ENCODE data around the gene LBHD2.

LBHD2 gene

DNA sequence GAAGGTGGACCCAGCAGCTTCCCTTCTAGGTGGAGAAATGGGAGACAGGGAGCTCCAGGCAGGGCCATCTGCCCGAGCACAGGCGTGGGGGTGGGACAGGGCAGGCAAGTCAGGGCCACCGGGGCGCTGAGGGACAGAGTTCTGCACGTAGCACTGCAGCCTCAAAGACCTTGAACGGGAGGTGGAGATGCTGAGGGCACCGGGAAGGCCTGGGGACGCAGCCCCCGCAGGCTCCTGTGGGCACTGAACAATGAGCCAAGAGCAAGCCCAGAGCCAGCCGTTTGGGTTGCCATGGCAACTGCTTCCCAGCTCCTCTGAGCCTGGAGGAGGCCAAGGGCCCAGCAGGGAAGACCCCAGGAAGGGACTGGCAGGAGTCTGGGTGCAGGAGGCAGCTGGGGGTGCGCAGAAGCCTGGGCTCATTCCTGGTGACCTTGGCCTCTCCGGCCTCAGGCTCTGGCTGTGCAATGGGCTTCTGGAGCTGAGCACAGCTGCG lies 3.4 kb downstream of the LBHD2 start:
- TF ChIP-seq, protein P1, sequence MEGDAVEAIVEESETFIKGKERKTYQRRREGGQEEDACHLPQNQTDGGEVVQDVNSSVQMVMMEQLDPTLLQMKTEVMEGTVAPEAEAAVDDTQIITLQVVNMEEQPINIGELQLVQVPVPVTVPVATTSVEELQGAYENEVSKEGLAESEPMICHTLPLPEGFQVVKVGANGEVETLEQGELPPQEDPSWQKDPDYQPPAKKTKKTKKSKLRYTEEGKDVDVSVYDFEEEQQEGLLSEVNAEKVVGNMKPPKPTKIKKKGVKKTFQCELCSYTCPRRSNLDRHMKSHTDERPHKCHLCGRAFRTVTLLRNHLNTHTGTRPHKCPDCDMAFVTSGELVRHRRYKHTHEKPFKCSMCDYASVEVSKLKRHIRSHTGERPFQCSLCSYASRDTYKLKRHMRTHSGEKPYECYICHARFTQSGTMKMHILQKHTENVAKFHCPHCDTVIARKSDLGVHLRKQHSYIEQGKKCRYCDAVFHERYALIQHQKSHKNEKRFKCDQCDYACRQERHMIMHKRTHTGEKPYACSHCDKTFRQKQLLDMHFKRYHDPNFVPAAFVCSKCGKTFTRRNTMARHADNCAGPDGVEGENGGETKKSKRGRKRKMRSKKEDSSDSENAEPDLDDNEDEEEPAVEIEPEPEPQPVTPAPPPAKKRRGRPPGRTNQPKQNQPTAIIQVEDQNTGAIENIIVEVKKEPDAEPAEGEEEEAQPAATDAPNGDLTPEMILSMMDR (IDR thresholded peaks at IDR 0.05; ENCODE audit: low read depth, low read length) = no peak

DNA sequence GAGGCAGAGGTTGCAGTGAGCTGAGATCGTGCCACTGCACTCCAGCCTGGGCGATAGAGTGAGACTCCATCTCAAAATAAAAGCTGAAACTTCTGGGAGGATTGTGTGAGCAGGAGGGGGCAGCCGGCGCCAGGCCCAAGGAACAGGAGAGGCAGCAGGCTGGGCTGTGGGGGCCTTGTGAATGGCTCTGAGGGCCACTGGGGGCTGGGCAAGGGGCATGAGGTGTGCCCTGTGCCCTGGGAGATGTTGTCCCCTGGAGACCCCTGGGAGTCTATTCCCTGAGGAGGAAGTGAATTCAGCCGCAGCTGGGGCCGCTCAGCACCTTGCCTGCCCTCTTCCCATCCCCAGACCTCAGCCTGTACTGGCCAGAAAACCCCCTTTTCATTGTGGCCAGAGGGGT lies 4.9 kb downstream of the LBHD2 start:
- H3K4me3 ChIP-seq (ENCODE audit: low read depth, low read length) = no peak overlapping the region
- TF ChIP-seq, protein P1 (IDR thresholded peaks at IDR 0.05; ENCODE audit: low read depth, low read length) = no peak

More for the DNA sequence above, 3.4 kb downstream of the LBHD2 start:
- no peak overlapping the region for H3K4me3 ChIP-seq (ENCODE audit: low read depth, low read length)

DNA sequence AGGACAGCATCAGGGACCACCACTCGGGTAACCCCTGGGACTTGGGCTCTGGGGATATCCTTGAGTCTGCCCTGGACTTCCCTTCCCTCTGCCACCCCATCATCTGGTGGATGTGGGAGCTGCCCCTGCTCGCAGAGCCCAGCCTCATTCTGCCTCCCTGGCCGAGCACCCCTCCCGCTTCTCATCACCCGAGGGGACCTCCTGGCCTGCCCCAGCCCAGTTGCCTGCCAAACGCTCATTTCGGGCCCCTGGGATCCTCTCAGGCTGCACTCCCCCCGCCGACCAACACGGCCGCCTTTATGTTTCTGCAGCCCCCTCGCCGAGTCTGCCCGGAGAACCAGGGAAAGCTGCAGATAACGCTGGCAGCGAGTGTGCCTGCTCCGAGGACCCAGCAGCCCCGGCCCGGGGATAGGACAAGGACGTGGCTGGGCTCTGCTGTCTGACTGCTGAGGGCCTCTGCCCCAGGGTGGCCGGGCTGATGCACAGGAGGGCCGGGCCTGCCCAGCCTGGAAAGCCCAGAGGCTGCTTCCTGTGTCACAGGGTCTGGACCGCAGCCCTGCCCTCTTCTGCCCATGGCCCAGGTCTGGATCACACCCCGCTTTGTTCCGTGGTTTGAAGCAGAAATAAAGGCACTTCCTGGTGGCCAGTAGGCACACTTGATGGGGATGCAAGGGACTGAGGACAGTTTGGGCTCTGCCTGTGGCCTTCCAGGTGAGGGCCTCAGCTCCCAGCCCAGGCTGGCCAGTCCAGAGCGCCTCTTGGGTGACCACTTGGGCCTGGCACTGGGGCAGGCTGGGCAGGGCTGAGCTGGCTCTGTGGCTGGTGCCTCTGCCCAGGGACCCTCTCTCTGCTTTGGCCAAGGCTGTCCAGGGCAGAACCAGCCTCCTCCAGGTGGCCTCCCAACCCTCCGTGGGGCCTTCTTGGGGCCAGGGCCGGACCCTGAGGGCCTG lies 5.7 kb downstream of the LBHD2 start:
- H3K4me3 ChIP-seq (ENCODE audit: low read depth, low read length) = no peak overlapping the region
- TF ChIP-seq, protein P1 (IDR thresholded peaks at IDR 0.05; ENCODE audit: low read depth, low read length) = no peak

DNA sequence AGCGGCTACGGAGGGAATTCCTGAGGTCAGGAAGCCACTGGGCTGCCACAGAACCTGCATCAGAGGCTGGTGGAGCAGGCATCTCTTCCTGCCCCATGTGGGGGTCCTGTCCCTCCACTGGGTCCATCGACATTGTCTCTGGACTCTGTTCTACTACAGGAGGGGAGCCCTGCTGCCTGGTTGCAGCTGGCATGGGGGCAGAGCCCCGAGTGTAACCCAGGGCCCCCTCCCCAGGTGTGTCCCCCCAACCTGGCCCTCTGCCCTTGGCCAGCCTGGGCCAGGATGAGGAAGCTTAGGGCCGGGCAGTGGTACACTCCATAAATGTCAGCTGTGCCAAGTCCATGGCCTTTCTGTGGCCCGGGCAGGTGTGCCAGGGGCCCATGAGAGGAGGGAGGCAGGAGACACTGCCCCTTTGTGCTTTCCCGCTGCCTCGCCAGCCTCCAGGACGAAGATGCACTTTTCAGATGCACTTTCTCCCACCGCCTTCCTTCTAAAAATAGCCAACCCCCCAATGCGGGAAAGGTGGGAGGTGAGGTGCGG lies 6.5 kb downstream of the LBHD2 start:
- H3K4me3 ChIP-seq (ENCODE audit: low read depth, low read length) = no peak overlapping the region
- TF ChIP-seq, protein P1 (IDR thresholded peaks at IDR 0.05; ENCODE audit: low read depth, low read length) = no peak

DNA sequence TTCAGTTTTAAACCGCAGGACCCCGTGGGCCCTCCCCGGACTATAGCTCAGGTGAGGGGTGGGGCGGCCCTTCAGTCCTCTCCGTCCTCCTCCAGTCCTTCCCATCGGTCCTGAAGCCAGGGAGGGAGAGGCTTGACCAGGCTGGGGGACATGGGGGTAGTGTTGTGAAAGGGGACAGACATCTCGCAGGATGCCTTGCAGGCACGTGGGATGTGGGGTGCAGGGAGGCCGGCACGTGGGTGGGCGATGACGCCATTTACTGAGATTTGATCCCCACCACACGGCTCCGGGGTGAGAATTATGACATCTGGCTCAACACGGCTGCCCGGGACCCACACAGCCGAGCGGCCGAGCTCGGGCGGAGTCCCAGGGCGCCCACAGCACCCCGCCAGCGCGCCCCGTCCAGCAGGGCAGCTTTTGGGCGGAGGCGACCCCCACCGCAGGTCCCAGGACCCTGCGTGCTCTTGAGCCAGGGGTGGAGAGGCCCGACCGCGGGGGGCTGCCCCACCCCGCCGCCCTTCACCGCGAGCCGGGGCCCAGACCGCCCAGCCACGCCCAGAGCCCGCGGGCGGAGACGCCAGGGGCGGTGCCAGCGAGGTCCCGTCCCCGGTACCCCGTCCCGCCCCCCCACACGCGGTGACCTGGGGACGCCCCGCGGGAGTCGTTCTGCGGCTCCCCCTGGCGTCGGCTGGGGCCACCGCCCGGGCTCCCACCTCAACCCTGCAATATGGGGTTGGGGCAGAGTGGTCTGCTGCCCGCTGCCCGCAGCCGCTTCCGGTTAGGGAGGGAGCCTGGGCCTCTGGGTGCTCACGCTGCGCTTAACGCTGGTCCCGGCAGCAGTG lies 7.3 kb downstream of the LBHD2 start:
- TF ChIP-seq, protein P1 (IDR thresholded peaks at IDR 0.05; ENCODE audit: low read depth, low read length) = peak; percentile 19; the same call in 1 of the 2 replicates
- H3K4me3 ChIP-seq (ENCODE audit: low read depth, low read length) = peak overlapping the region; percentile 50

DNA sequence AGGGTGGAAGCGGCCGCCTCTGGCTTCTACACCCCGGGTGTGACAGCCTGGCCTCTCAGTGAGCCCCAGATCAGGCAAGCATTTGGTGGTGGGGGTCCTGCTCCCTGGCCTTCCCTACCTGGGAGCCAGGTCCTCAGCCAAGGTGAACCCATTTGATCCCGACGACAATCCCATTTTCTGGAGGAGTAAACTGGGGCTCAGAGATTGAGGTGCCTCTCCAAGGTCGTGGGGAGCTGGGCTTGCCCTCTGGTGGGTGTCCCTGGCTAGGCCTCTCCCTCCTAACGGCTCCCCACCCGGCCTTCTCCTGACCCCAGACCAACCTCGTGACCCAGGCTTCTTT lies 7.8 kb downstream of the LBHD2 start:
- H3K4me3 ChIP-seq (ENCODE audit: low read depth, low read length) = no peak overlapping the region; the same call in 1 of the 2 replicates
- TF ChIP-seq, protein P1 (IDR thresholded peaks at IDR 0.05; ENCODE audit: low read depth, low read length) = no peak; the same call in 1 of the 2 replicates
